Measurements from ENCODE around the gene SLC11A2. TPM values are rescaled to one million over a fixed set of nuclear protein-coding genes. Genes with fewer than 3 reads are reported as not detected.

Gene SLC11A2
- total RNA-seq, 1 experiment from 2014 or later = 38.7 TPM

DNA sequence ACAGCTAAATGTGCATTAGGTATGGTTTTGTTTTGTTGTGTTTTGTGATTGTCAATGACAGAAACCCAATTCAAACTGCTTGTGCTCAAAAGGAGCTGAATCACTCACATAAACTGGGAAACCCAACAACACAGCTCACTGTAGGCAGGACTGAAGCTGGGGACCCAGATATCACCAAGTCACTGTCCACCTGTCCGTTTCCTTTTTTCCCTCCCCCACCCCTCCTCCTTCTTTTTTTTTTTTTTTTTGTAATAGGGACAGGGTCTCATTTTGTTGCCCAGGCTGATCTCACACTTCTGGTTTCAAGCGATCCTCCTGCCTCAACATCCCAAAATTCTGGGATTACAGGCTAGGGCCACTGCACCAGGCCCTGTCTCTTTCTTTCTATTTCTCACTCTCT, 6.9 kb upstream of the SLC11A2 start:
- Histone ChIP-seq H2AFZ (ENCODE audit: low read depth, low read length, poor library complexity, severe bottlenecking) (no peak overlapping the region), H3K9ac (ENCODE audit: low read length) (no peak overlapping the region), H3K27ac (ENCODE audit: low read depth, low read length) (no peak overlapping the region), H3K36me3 (ENCODE audit: control insufficient read depth in 1 of 2, insufficient read depth in 2 of 2, low read length in 2 of 2) (no peaks in the 10 kb centered on the region), H3K27me3 (ENCODE audit: insufficient read depth, low read length) (no peaks in the 10 kb centered on the region), H3K4me2 (ENCODE audit: low read length) (no peak overlapping the region), H4K20me1 (ENCODE audit: insufficient read depth) (no peaks in the 10 kb centered on the region), H3K9me3 (ENCODE audit: control insufficient read depth in 1 of 2, insufficient read depth in 1 of 2, low read depth in 1 of 2, low read length in 2 of 2) (no peaks in the 10 kb centered on the region), H3K79me2 (ENCODE audit: insufficient read depth, low read length) (no peaks in the 10 kb centered on the region), H3K4me3 (replicated peaks in 1 of 2; ENCODE audit: low read depth in 1 of 2, low read length in 2 of 2) (no peak overlapping the region), H3K4me1 (ENCODE audit: control insufficient read depth in 1 of 2, insufficient read depth in 2 of 2, low read length in 2 of 2) (peaks cover 21 to 31% of the 10 kb centered on the region in 2 experiments), H3K9me2 (ENCODE audit: insufficient read depth) (no peaks in the 10 kb centered on the region)
- TF ChIP-seq YY1 (IDR thresholded peaks at IDR 0.05; ENCODE audit: extremely low read depth, insufficient replicate concordance, low read depth, low read length) (no peak), JUND (IDR thresholded peaks at IDR 0.05) (no peak), TCF7L2 (IDR thresholded peaks at IDR 0.05; ENCODE audit: borderline replicate concordance, extremely low read depth, insufficient read depth, insufficient read length) (no peak), ZBTB33 (IDR thresholded peaks at IDR 0.05; ENCODE audit: extremely low read depth, insufficient replicate concordance, low read length) (no peak), CBX3 (IDR thresholded peaks at IDR 0.05; ENCODE audit: low read depth) (no peak), POLR2AphosphoS5 (IDR thresholded peaks at IDR 0.05; ENCODE audit: low read depth, low read length) (no peak), EZH2phosphoT487 (IDR thresholded peaks at IDR 0.05; ENCODE audit: borderline replicate concordance) (no peak), CTCF (IDR thresholded peaks at IDR 0.05 in 2 of 3, conservative IDR thresholded peaks at IDR 0.05 in 1 of 3; ENCODE audit: borderline replicate concordance in 1 of 3, insufficient read depth in 1 of 3, low read depth in 2 of 3, low read length in 2 of 3) (no peak), ATF3 (IDR thresholded peaks at IDR 0.05) (no peak), SRF (IDR thresholded peaks at IDR 0.05; ENCODE audit: low read depth) (no peak), EZH2 (IDR thresholded peaks at IDR 0.05) (no peak)
- TF ChIP-seq, protein P1, sequence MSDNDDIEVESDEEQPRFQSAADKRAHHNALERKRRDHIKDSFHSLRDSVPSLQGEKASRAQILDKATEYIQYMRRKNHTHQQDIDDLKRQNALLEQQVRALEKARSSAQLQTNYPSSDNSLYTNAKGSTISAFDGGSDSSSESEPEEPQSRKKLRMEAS (IDR thresholded peaks at IDR 0.05) = no peak
- CTCF ChIA-PET = interaction anchor here (0.7 to 1.5 kb wide), 2 partner anchors 11 to 268 kb away, joined by 5 read pairs; no protein-coding TSS in a partner anchor
- DNase-seq (ENCODE audit: low read depth, low spot score) (no peak), ATAC-seq (no peak)
- intact Hi-C loops (cut with micrococcal nuclease) = no loop called here
- BruUV-seq (replicated peaks) = no TSS peak
- POLR2A ChIA-PET = interaction anchor here (0.7 kb wide), 1 partner anchor 229 kb away, joined by 3 read pairs; no protein-coding TSS in a partner anchor
- RAD21 ChIA-PET (ENCODE audit: low non-redundant PET in 1 of 2, low total read pairs in 2 of 2, uncharacterized antibody in 2 of 2, unreplicated experiment in 2 of 2) = no interaction called here
